Progenitor cell of endocrine pancreas (in vitro differentiated cells): Measurements from ENCODE around the gene CMYA5. TPM values are rescaled to one million over a fixed set of nuclear protein-coding genes. Genes with fewer than 3 reads are reported as not detected.

Source experiments
- DNase-seq: peaks from one replicate; pipeline ENCODE4 v3.0.0; 2021; ENCODE audit warnings: low spot score; ENCODE audit not compliant: unreplicated experiment
- H3K27ac Mint-ChIP-seq: 2 replicates; pipeline ENCODE4 v1.8.0; 2021; ENCODE audit warnings: mild to moderate bottlenecking, moderate library complexity, mixed read lengths
- H3K27me3 Mint-ChIP-seq: 2 replicates; pipeline ENCODE4 v1.8.0; 2021; ENCODE audit warnings: mixed read lengths
- H3K36me3 Mint-ChIP-seq: 2 replicates; pipeline ENCODE4 v1.8.0; 2022; ENCODE audit warnings: mixed read lengths; ENCODE audit not compliant: insufficient read depth
- H3K4me1 Mint-ChIP-seq: 2 replicates; pipeline ENCODE4 v1.8.0; 2021; ENCODE audit warnings: low read depth, mixed read lengths
- H3K4me3 Mint-ChIP-seq: 2 replicates; pipeline ENCODE4 v1.8.0; 2021; ENCODE audit warnings: low read depth, mild to moderate bottlenecking, moderate library complexity, mixed read lengths
- H3K9me3 Mint-ChIP-seq: 2 replicates; pipeline ENCODE4 v1.8.0; 2021; ENCODE audit warnings: low read depth, mixed read lengths
- long read RNA-seq: library from polyadenylated mRNA; unstranded; transcript quantifications from one replicate; pipeline ENCODE4 v2.0.0, GENCODE V29; 2020
- total RNA-seq: library from RNA; stranded (reverse); gene quantifications from 2 replicates; pipeline ENCODE4 v1.2.1, GENCODE V29; 2021
- TF ChIP-seq, protein P1 (sequence below): fragments of 200-600 bp; sonication (generic); IDR thresholded peaks from one replicate; pipeline ENCODE4 v1.5.0; 2021; ENCODE audit warnings: antibody characterized with exemption, mild to moderate bottlenecking; ENCODE audit not compliant: unreplicated experiment

CMYA5 gene
- total RNA-seq = 1.1 and 1.2 TPM in 2 replicates
- long read RNA-seq, partial matches to known transcripts = 0 of 4 reads
- long read RNA-seq, other reads (novel, unspliced or antisense) = 4 of 4 reads

DNA sequence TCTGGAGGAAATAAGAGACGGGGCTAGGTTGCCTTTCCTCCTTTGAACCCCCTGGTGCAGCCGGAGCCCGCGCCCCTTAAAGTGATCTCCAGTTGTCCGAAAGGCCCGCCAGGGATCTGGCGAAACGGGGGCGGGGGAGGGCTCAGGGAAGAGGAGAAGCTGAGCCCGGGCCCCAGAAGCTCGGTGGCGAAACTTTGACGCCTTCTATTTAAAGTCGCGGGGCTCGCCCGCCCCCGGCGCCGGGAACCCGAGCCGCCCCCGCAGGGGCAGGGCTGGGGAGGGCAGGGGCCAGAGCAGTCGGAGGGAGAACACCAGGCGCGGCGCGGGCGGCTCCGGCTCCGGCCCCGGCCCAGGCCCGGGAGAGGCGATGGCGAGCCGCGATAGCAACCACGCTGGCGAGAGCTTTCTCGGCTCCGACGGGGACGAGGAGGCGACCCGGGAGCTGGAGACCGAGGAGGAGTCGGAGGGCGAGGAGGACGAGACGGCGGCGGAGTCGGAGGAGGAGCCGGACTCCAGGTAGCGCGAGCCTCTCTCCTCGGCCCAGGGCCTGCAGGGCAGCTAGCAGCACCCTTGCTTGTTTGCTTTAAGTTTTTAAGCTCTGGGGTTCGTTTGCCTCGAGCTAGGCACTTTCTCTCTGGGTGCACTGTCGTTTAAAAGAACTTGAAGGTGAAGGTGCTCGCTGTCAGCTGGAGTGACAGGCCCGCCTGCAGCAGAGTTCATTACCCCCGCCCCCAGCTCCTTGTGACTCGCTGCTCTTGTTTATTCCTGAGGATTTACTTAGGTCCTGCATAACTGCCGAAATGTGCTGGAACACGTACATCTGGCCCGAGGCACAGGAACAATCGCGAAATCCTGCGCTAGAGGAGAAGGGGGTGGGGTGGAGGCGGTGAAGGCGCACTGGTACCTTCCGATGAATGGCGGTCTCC, at the start of gene CMYA5:
TSS of gene CMYA5 (plus strand) at position 296 of the 926 bp plus-strand sequence. CDS start at position 368, 72 bp downstream.
- H3K27ac Mint-ChIP-seq = no peak within 1 kb of the TSS

DNA sequence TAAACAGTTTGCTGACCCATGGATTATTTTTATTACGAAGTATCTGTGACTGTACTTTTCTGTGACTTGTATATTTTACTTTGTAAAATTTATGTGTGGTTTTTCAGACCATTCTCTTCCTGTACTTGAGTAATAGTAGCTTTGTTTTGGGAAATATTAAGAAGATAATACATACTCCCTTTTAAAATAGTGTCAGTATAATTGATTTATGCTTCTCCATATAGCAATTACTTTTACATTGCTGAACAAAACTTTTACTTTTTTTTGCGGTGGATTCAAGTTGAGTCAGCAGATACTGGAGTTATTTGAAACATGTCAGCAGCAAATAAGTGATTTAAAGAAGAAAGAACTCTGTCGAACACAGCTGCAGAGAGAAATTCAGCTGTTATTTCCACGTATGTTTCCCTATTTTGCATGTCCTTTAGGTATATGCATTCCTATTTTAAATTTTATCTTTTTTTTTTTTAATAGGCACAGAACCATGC, 49.0 kb upstream of the CMYA5 start:
- Mint-ChIP-seq H3K36me3 (peaks cover 17% of the 10 kb centered on the region), H3K4me3 (no peak overlapping the region), H3K4me1 (no peaks in the 10 kb centered on the region), H3K9me3 (no peaks in the 10 kb centered on the region), H3K27ac (no peak overlapping the region), H3K27me3 (no peaks in the 10 kb centered on the region)
- no peak for DNase-seq
- TF ChIP-seq, protein P1, sequence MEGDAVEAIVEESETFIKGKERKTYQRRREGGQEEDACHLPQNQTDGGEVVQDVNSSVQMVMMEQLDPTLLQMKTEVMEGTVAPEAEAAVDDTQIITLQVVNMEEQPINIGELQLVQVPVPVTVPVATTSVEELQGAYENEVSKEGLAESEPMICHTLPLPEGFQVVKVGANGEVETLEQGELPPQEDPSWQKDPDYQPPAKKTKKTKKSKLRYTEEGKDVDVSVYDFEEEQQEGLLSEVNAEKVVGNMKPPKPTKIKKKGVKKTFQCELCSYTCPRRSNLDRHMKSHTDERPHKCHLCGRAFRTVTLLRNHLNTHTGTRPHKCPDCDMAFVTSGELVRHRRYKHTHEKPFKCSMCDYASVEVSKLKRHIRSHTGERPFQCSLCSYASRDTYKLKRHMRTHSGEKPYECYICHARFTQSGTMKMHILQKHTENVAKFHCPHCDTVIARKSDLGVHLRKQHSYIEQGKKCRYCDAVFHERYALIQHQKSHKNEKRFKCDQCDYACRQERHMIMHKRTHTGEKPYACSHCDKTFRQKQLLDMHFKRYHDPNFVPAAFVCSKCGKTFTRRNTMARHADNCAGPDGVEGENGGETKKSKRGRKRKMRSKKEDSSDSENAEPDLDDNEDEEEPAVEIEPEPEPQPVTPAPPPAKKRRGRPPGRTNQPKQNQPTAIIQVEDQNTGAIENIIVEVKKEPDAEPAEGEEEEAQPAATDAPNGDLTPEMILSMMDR = no peak

More for the DNA sequence above, at the start of gene CMYA5:
- Mint-ChIP-seq H3K27me3 (peaks cover 7% of the 10 kb centered on the region), H3K9me3 (no peaks in the 10 kb centered on the region), H3K36me3 (peaks cover 9% of the 10 kb centered on the region), H3K4me3 (peak within 1 kb of the TSS; percentile 68), H3K4me1 (peaks cover 3% of the 10 kb centered on the region)
- DNase-seq = peak; percentile 19
- TF ChIP-seq, protein P1 = no peak

DNA sequence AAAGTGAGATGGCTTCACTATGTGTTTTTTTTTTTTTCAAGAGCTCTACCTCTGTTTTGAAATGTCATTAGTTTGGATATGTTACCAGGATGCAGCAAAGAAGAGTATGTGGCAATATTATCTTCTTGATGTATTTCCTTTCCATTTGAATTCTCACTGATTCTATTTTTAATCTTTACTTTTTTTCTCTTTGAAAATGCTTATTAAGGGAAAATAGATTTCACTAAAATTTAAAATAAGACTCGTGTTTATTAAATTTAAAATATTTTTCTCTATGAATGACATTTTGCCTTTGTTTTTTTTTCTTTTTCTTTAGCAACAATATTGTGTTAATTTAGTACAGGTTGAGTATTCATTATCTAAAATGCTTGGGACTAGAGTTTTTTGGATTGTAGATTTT, 48.2 kb upstream of the CMYA5 start:
- Mint-ChIP-seq H3K4me3 (no peak overlapping the region), H3K4me1 (no peaks in the 10 kb centered on the region)

DNA sequence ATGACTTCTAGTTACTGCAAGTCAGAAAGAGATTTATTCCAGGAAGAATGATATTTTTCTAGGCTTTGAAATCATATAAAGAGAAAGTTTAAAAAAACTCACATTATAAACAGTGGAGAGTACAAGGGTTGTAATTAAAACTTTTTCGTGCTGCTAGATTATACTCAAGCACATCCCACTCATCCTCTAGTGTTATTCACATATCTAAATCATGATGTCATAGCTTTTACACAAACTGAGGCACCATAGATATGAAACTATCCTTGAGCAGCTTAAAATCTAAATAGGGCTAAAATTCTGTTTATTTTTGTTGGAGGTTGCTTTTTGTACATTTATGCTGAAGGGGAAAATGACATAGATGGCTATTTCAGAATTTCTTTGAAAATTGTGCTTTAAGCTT, 47.4 kb upstream of the CMYA5 start:
- Mint-ChIP-seq H3K4me3 (no peak overlapping the region), H3K27me3 (no peaks in the 10 kb centered on the region), H3K36me3 (peaks cover 14% of the 10 kb centered on the region), H3K27ac (no peak overlapping the region), H3K9me3 (no peaks in the 10 kb centered on the region), H3K4me1 (no peaks in the 10 kb centered on the region)
- TF ChIP-seq, protein P1 = no peak
- DNase-seq = no peak

More for the DNA sequence above, 48.2 kb upstream of the CMYA5 start:
- DNase-seq = no peak
- H3K36me3 Mint-ChIP-seq = peaks cover 15% of the 10 kb centered on the region
- no peaks in the 10 kb centered on the region for H3K27me3 Mint-ChIP-seq
- no peaks in the 10 kb centered on the region for H3K9me3 Mint-ChIP-seq
- H3K27ac Mint-ChIP-seq = no peak overlapping the region
- TF ChIP-seq, protein P1 = no peak

DNA sequence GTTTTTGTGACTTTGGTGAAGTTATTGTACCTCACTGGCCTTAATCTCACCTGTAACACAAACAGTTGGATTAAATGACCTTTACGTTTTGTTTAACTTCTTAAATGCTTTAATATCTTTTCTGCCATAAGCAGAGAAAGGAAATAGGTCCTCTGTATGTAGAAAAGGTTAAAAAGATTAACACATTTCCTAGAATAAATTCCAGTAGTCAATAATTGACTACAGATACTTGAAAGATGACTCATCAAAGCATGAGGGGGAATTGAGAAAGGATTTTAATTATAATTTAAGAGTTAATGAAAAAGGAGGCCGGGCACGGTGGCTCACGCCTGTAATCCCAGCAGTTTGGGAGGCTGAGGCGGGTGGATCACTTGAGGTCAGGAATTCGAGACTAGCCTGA, 35.8 kb upstream of the CMYA5 start:
- H3K27ac Mint-ChIP-seq = peak overlapping the region; percentile 64
- TF ChIP-seq, protein P1 = no peak
- DNase-seq = no peak
- H3K9me3 Mint-ChIP-seq = no peaks in the 10 kb centered on the region
- no peak overlapping the region for H3K4me3 Mint-ChIP-seq
- peaks cover 12% of the 10 kb centered on the region for H3K4me1 Mint-ChIP-seq
- H3K27me3 Mint-ChIP-seq = no peaks in the 10 kb centered on the region
- peaks cover 8% of the 10 kb centered on the region for H3K36me3 Mint-ChIP-seq
